Activated T-cell treated with anti-CD3 and anti-CD28 coated beads, Interleukin-2, amount 50 U/mL, for 24 hours (primary cell): Measurements from ENCODE around the gene MEF2A.
"Not testable (repeated sequence)": the region's sequence is repeated elsewhere in the genome, so short reads cannot be mapped to it uniquely, and the experiment has no call there.

Experiments used
- DNase-seq: peaks from one replicate; pipeline ENCODE4 v3.0.0-alpha.2; 2020
- H3K27ac Mint-ChIP-seq: 2 replicates; pipeline ENCODE4 v1.8.0; 2020; ENCODE audit warnings: mild to moderate bottlenecking, mixed read lengths
- H3K27me3 Mint-ChIP-seq: 2 replicates; pipeline ENCODE4 v1.8.0; 2020; ENCODE audit warnings: mixed read lengths
- H3K36me3 Mint-ChIP-seq: 2 replicates; pipeline ENCODE4 v1.8.0; 2020; ENCODE audit warnings: low read depth, mixed read lengths
- H3K4me1 Mint-ChIP-seq: 2 replicates; pipeline ENCODE4 v1.8.0; 2020; ENCODE audit warnings: low read depth, mixed read lengths
- H3K4me3 Mint-ChIP-seq: 2 replicates; pipeline ENCODE4 v1.8.0; 2020; ENCODE audit warnings: mild to moderate bottlenecking, moderate library complexity, mixed read lengths
- H3K9me3 Mint-ChIP-seq: 2 replicates; pipeline ENCODE4 v1.8.0; 2020; ENCODE audit warnings: mixed read lengths

Gene MEF2A

DNA sequence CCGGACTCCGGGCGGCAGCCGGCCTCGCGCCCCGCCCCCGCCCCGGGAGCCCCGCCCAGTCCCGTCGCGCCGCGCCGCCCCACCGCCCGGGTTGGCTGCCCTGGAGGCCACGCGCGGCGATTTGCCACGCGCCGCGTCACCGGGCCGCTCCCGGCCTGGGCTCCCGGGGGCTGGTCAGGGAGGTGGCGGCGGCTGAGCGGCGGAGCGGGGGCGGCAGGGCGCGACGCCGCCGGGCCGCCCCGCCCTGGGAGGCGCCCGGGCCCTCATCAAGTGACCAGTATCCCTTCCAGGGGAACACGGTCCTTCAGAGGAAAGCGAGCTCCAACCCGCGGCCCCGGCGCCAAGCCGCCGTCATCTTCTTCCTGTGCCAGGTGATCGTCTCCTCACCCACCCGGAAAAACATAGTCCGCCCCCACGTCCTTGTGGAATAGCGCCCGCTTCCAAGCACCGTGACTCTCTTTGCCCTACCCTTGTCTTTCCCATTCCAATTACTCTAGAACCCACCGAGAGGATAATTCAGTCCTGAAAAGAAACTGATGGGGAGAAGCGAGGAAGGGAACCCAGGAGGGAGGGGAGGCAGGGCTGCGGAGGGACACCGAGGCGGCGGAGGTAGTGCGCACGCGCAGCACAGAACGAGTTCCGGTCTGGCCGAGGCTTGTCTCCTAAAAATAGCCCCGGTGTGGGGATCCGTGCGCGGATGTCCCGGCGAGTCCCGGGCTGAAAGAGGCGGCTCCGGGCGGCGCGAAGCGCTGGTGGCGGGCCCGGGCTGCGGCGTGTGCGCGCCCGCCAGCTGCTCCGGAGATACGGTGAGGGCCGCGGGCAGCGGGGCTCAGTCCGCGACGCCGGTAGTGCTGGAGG lies at the start of gene MEF2A:
MEF2A (plus strand) TSS at position 686 of the 858 bp plus-strand sequence. CDS start 67,136 bp downstream, outside the sequence.
- H3K4me3 Mint-ChIP-seq = peak within 1 kb of the TSS; percentile 94
- no peaks in the 10 kb centered on the region for H3K9me3 Mint-ChIP-seq
- H3K27me3 Mint-ChIP-seq = no peaks in the 10 kb centered on the region
- H3K36me3 Mint-ChIP-seq = peaks cover 9% of the 10 kb centered on the region
- peaks cover 42% of the 10 kb centered on the region for H3K4me1 Mint-ChIP-seq
- DNase-seq = peak; percentile 94
- peak within 1 kb of the TSS; percentile 99 for H3K27ac Mint-ChIP-seq

DNA sequence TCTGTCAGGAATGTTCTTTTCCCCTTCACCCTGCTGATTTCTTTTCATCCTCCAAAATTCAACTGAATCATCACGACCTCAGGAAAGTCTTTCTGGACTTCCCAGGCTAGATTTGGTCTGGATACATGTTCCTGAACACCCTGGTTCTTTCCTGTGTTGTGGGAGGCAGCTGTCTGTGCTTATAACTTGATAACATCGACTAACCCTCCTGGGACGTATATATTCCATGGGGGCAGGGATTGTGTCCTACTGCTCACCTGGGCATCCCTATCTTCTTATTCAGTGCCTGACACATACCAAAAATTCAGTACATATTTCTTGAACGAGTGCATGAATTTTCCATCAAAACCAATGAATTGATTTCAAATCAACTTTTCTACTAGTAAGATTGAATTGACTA lies 47.6 kb upstream of the MEF2A start:
- Mint-ChIP-seq H3K9me3 (no peaks in the 10 kb centered on the region), H3K27me3 (no peaks in the 10 kb centered on the region), H3K27ac (no peak overlapping the region), H3K4me3 (no peak overlapping the region), H3K36me3 (no peaks in the 10 kb centered on the region), H3K4me1 (no peaks in the 10 kb centered on the region)
- DNase-seq = no peak

DNA sequence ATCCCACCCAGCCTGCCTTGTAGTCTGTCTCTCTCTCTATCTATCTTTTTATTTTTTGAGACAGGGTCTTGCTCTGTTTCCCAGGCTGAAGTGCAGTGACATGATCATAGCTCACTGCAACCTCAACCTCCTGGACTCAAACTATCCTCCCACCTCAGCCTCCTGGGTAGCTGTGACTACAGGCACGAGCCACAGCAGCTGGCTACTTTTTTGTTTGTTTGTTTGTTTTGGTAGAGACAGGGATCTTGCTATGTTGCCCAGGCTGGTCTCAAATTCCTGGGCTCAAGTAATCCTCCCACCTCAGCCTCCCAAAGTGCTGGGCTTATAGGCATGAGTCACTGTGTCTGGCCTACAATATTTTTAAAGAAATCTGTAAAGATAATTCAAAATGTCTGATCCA lies 46.4 kb upstream of the MEF2A start:
- H3K4me1 Mint-ChIP-seq, H3K4me3 Mint-ChIP-seq, H3K27ac Mint-ChIP-seq, DNase-seq, H3K27me3 Mint-ChIP-seq, H3K36me3 Mint-ChIP-seq, H3K9me3 Mint-ChIP-seq: not testable (repeated sequence)

DNA sequence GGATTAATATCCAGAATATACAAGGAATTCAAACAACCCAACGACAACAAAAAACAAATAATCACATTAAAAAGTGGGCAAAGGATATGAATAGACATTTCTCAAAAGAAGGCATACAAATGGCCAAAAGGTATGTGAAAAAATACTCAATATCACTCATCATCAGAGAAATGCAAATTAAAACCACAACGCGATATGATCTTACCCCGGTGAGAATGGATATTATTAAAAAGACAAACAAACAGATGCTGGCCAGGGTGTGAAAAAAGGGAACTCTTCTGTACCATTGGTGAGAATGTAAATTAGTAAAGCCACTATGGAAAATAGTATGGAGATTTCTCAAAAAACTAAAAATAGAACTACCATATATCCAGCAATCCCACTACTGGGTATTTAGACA lies 43.5 kb upstream of the MEF2A start:
- H3K4me3 Mint-ChIP-seq = no peak overlapping the region
- no peaks in the 10 kb centered on the region for H3K36me3 Mint-ChIP-seq
- H3K9me3 Mint-ChIP-seq = no peaks in the 10 kb centered on the region
- no peaks in the 10 kb centered on the region for H3K27me3 Mint-ChIP-seq
- peaks cover 10% of the 10 kb centered on the region for H3K4me1 Mint-ChIP-seq
- H3K27ac Mint-ChIP-seq = no peak overlapping the region
- DNase-seq = no peak

DNA sequence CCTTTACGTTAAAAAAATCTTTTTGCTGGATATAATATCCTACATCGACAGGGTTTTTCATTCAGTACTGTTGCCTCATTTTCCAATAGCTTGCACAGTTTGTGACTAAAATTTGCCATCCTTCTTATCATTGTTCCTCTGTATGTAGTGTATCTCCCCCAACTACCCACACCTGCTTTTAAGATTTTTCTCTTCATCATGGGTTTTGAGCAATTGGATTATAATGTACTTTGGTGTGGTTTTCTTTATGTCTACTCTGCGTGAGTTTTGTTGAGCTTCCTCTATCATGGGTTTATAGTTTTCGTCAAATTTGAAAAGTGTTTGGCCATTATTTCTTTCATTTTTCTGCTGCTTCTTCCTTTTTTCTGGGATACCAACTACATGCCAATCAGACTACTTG lies 39.6 kb upstream of the MEF2A start:
- H3K4me3 Mint-ChIP-seq = no peak overlapping the region
- peaks cover 10% of the 10 kb centered on the region for H3K4me1 Mint-ChIP-seq
- no peaks in the 10 kb centered on the region for H3K36me3 Mint-ChIP-seq
- peaks cover 3% of the 10 kb centered on the region for H3K9me3 Mint-ChIP-seq
- DNase-seq = no peak
- H3K27me3 Mint-ChIP-seq = no peaks in the 10 kb centered on the region
- no peak overlapping the region for H3K27ac Mint-ChIP-seq

DNA sequence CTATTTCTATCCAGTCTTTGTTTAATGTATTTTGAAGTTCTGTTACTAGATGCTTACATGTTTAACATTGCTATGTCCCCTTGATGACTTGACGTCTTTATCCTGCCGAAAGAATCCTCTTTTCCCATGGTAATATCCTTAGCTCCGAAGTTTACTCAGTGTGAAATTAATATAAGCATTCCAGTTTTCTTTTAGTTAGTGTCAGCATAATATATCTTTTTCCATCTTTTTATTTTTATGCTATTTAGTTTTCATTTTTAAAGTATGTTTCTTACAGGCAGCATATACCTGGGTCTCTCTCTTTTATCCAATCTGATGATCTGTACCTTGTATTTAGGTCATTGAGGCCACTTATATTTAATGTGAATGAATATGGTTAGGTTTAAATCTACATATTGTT lies 39.1 kb upstream of the MEF2A start:
- H3K27ac Mint-ChIP-seq = no peak overlapping the region
- no peak overlapping the region for H3K4me3 Mint-ChIP-seq

DNA sequence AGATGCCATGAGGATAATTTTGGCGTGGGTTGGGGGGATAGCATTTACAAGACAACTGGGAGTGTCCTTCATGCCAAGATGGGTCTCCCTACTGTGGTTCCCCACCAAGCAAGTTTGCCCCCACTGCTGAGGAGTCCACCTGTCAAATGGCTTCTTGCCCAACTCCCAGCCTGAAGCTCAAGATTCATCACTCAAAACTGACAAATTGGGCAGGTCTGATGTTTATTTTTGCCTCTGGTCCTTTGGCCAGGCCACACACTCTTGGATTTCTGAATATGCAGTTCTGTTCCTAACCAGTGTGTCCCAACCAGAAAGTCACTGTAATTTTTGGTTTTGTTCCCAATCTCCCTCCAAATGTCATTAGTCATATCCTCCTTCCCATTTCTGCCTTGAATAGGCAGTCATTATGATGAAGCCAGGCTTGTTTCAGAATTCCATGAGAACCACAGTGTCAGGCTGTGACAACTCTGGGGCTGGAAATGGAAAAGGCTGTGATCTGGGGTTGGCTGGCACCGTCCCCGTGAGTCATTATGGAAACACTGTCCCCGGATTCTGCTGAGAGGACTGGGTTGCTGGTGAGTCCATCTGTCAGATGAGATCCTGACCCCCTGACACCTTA lies 29.3 kb upstream of the MEF2A start:
- no peak for DNase-seq
- peaks cover 3% of the 10 kb centered on the region for H3K27me3 Mint-ChIP-seq
- no peak overlapping the region for H3K4me3 Mint-ChIP-seq
- H3K9me3 Mint-ChIP-seq = no peaks in the 10 kb centered on the region
- H3K4me1 Mint-ChIP-seq = no peaks in the 10 kb centered on the region
- H3K27ac Mint-ChIP-seq = no peak overlapping the region
- H3K36me3 Mint-ChIP-seq = no peaks in the 10 kb centered on the region

More for the DNA sequence above, 39.1 kb upstream of the MEF2A start:
- Mint-ChIP-seq H3K36me3 (no peaks in the 10 kb centered on the region), H3K9me3 (peaks cover 3% of the 10 kb centered on the region), H3K27me3 (no peaks in the 10 kb centered on the region), H3K4me1 (peaks cover 10% of the 10 kb centered on the region)
- DNase-seq = no peak

DNA sequence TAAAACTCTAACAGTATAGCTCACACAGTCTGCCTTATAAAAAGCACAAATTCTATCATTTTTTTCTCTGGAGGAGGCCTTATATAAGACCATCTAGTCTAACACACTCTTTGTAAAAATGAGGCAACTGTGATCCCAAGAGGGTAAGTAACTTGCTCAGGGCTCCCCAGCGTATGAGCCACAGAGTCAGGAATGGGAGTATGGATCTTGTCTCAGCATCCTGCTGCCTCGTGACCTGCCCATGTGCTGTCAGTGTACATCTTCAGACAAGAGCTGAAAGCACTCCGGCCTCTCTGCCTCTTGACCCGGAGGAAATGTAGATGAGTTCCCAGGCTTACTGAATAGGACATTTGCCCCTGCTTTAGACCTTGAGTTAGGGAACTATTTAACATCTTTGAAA lies 28.4 kb upstream of the MEF2A start:
- H3K36me3 Mint-ChIP-seq = no peaks in the 10 kb centered on the region
- DNase-seq = no peak
- no peaks in the 10 kb centered on the region for H3K9me3 Mint-ChIP-seq
- H3K4me1 Mint-ChIP-seq = no peaks in the 10 kb centered on the region
- no peak overlapping the region for H3K4me3 Mint-ChIP-seq
- H3K27me3 Mint-ChIP-seq = peaks cover 3% of the 10 kb centered on the region
- H3K27ac Mint-ChIP-seq = no peak overlapping the region

DNA sequence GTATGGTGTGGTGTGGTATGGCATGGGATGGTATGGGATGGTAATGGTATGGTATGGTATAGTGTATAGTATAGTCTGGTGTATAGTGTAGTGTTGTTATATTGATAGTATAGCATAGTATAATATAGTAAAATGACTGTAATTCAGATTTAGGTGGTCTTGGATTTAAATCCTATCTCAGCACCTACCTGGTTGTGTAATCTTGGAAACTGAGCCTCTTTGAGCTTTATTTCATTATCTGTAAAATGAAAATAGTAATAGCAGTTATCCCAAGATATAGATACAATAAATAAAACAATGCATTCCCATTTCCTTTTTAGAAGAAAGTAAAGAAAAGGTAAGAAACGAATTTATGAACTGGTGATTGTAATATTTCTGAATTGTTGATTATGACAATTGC lies 27.5 kb upstream of the MEF2A start:
- DNase-seq = no peak
- no peak overlapping the region for H3K27ac Mint-ChIP-seq

DNA sequence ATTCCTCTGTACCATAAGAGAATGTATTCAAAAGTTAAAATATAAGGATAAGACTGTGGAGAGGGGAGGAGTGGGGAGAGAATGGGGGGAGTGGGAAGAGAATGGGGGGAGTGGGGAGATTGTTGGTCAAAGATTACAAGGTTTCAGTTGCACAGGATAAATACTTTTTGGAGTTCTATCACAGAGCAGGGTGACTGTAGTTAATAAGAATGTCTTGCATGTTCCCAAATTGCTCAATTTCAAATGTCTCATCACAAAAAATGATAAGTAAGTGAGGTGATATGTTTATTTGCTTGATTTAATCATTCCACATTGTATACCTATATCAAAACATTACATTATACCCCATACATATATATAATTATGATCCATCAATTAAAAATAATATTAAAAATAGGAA lies 23.0 kb upstream of the MEF2A start:
- no peak overlapping the region for H3K27ac Mint-ChIP-seq
- no peak for DNase-seq
- H3K4me3 Mint-ChIP-seq = no peak overlapping the region
- H3K36me3 Mint-ChIP-seq = no peaks in the 10 kb centered on the region
- H3K4me1 Mint-ChIP-seq = no peaks in the 10 kb centered on the region
- no peaks in the 10 kb centered on the region for H3K27me3 Mint-ChIP-seq
- no peaks in the 10 kb centered on the region for H3K9me3 Mint-ChIP-seq

More for the DNA sequence above, 27.5 kb upstream of the MEF2A start:
- Mint-ChIP-seq H3K9me3 (no peaks in the 10 kb centered on the region), H3K4me1 (no peaks in the 10 kb centered on the region), H3K4me3 (no peak overlapping the region), H3K36me3 (no peaks in the 10 kb centered on the region), H3K27me3 (peaks cover 3% of the 10 kb centered on the region)

DNA sequence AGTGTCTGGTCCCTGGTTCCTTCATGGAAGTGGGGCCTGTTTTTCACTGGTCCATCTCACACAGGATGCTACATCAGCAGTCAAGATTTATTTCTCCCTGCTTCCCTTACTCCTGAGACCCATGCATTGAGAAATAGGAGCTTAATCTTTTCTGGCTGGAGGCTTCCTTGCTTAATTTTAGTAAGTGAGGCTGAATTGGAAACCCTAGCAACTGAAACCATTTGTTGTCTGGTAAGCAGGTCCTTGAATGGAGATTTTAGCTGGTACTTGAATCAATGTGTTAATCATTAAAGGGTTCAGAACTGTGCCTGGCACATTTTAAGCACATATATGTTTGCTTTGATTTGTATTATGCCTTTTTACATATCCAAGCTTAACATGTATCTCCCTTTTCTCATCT lies 20.2 kb upstream of the MEF2A start:
- Mint-ChIP-seq H3K4me1 (peaks cover 12% of the 10 kb centered on the region), H3K36me3 (no peaks in the 10 kb centered on the region), H3K4me3 (no peak overlapping the region), H3K9me3 (no peaks in the 10 kb centered on the region), H3K27me3 (no peaks in the 10 kb centered on the region), H3K27ac (no peak overlapping the region)
- DNase-seq = no peak

DNA sequence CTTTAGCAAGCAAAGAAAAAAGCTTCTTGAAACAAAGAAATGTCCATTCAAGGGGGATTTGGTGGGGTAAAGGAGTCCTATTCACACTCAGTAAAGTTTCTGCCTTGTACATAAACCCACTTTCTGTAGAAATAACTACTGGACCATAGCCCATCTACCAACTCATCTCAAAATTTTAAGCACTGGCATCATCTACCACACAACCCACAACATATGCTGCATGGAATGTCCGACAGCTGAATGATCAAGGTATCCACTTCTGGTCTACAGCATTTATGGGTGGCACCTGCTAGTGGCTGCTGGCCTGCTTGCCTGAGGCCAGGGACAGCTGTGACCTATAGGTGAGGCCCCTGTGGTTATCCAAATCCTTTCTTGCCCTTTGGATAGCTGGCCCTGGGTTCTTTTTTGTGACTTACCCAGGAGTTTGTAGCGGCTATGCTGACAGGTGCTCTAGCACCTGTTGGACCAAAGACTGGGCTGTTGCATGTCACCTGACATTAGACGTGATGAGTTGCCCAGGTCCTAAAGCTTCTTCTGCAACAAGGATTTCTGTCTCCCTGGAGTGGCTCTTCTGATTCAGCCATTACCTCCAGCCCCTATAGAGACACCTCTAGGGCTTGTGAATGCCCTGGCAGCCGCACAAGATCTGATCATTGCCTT lies 19.2 kb upstream of the MEF2A start:
- peaks cover 12% of the 10 kb centered on the region for H3K4me1 Mint-ChIP-seq
- H3K27me3 Mint-ChIP-seq = no peaks in the 10 kb centered on the region
- no peaks in the 10 kb centered on the region for H3K9me3 Mint-ChIP-seq
- H3K4me3 Mint-ChIP-seq = no peak overlapping the region
- DNase-seq = no peak
- H3K36me3 Mint-ChIP-seq = no peaks in the 10 kb centered on the region
- no peak overlapping the region for H3K27ac Mint-ChIP-seq

DNA sequence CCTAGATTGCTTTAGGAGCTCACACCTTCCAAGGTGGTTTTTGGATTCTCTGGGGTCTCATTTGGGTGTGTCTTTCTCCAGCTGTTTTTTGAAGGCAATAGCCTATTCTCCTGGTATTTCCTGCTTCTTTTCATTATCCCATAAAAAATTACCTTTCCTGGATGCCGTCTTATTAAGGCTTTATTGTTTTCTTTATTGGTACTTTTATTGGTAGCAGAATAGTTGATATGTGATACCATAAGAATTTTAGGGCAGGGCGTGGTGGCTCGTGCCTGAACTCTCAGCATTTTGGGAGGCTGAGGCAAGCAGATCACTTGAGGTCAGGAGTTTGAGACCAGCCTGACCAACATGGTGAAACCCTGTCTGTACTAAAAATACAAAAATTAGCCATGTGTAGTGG lies 18.3 kb upstream of the MEF2A start:
- H3K4me1 Mint-ChIP-seq = peaks cover 12% of the 10 kb centered on the region
- DNase-seq = no peak
- H3K27ac Mint-ChIP-seq = no peak overlapping the region
- H3K9me3 Mint-ChIP-seq = no peaks in the 10 kb centered on the region
- H3K4me3 Mint-ChIP-seq = no peak overlapping the region
- H3K27me3 Mint-ChIP-seq = no peaks in the 10 kb centered on the region
- H3K36me3 Mint-ChIP-seq = no peaks in the 10 kb centered on the region

DNA sequence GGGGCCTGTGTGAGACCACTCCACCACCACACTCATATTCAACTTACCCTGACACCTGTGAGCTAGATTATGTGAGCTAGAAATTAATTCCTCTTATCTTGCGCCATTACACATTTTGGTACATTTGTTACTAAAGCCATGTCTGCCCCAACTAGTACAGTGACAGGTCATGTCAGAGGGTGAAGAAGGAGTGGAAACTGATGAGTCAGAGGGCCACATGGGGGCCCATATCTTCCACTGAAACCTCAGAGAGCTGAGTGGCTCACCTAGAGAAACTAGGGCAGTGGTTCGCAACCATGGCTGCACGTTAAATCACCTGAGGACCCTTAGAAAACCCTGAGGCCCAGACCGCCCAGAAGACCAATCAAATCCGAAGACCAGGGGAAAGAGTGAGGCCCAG lies 15.7 kb upstream of the MEF2A start:
- Mint-ChIP-seq H3K4me3 (no peak overlapping the region), H3K36me3 (no peaks in the 10 kb centered on the region), H3K4me1 (peaks cover 12% of the 10 kb centered on the region), H3K9me3 (no peaks in the 10 kb centered on the region), H3K27me3 (no peaks in the 10 kb centered on the region), H3K27ac (peak overlapping the region; percentile 1)
- no peak for DNase-seq

DNA sequence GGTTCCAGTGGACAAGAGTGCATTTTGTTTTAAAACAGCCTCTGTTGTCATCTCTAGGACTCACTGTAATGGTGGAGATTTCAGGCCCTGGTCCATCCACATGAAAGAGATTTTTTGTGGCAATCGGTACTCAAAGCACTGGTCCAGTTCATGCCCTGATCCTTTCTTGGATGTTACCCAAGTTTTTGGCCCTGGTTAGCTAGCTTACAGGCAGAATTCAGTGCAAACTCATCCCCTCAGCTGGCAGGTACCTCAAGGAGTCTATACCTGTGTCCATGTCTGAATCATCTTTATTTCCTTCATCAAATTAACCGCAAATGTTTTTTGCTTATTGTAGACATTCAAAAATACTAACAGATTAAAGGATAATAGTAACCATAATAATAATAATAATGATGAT lies 13.7 kb upstream of the MEF2A start:
- DNase-seq = no peak
- Mint-ChIP-seq H3K36me3 (no peaks in the 10 kb centered on the region), H3K4me3 (no peak overlapping the region), H3K27ac (no peak overlapping the region), H3K4me1 (peaks cover 12% of the 10 kb centered on the region), H3K9me3 (no peaks in the 10 kb centered on the region), H3K27me3 (no peaks in the 10 kb centered on the region)
